Uterus (tissue), 4 donors: ENCODE results near the gene MAPK8IP3. TPM values are rescaled to one million over a fixed set of nuclear protein-coding genes. Genes with fewer than 3 reads are reported as not detected.

Source experiments
- DNase-seq, 2 donors: peaks; one replicate each; pipeline ENCODE4 v3.0.0-alpha.2; 2019 to 2020
- H3K27ac ChIP-seq, 2 donors: fragments of 200-600 bp; sonication (generic); 1 replicate in 1 of 2; 2 replicates in 1 of 2; pipeline ENCODE4 v1.5.1; 2016 to 2018
- H3K27me3 ChIP-seq, 2 donors: fragments of 200-600 bp; sonication (generic); one replicate each; pipeline ENCODE4 v1.5.1; 2018 to 2019; ENCODE audit warnings: control low read depth in 1 of 2
- H3K36me3 ChIP-seq, 2 donors: fragments of 200-600 bp; sonication (generic); one replicate each; pipeline ENCODE4 v1.5.1; 2019; ENCODE audit warnings: control low read depth in 1 of 2
- H3K4me1 ChIP-seq, 2 donors: fragments of 200-600 bp; sonication (generic); one replicate each; pipeline ENCODE4 v1.5.1; 2018 to 2019; ENCODE audit warnings: control low read depth in 1 of 2
- H3K4me3 ChIP-seq, 2 donors: fragments of 200-600 bp; sonication (generic); 1 replicate in 1 of 2; 2 replicates in 1 of 2; pipeline ENCODE4 v1.5.1; 2018 to 2019; ENCODE audit warnings: mild to moderate bottlenecking in 1 of 2
- H3K9me3 ChIP-seq, 2 donors: fragments of 200-600 bp; sonication (generic); one replicate each; pipeline ENCODE4 v1.5.1; 2019; ENCODE audit warnings: control low read depth in 1 of 2
- POLR2A ChIP-seq, 2 donors: fragments of 450-650 bp; IDR thresholded peaks; one replicate each; pipeline ENCODE4 v1.6.1; 2016; ENCODE audit warnings: antibody characterized with exemption in 2 of 2, mild to moderate bottlenecking in 1 of 2, moderate library complexity in 1 of 2
- intact Hi-C: fragments of 100-400 bp; cut with DNase I; formaldehyde crosslinking; loops from one replicate; pipeline ENCODE4 v1.15.1; 2023; ENCODE audit warnings: low total_unique reads
- total RNA-seq, 4 donors: library from RNA; depleted of rRNA in 3 of 4; stranded (reverse); fragments of >200 nt in 3 of 4; gene quantifications; one replicate each; pipeline versions ENCODE4 v1.1.0 to v1.2.4, GENCODE V29; 2014 to 2023
- TF ChIP-seq, protein P1 (sequence below), 4 experiments: fragments of 200-600 bp in 2 of 4; fragments of 450-650 bp in 2 of 4; sonication (generic) in 2 of 4; IDR thresholded peaks; one replicate each; pipeline ENCODE4 v1.5.1; 2016 to 2019; ENCODE audit warnings: antibody characterized with exemption in 4 of 4, mild to moderate bottlenecking in 2 of 4, moderate library complexity in 1 of 4
- donor health status: DM: yes; HTN: yes; CAD: no.

Gene MAPK8IP3
- total RNA-seq, 4 donors from 2014 or later, result 17.4 to 113 (median 77.8) TPM

DNA sequence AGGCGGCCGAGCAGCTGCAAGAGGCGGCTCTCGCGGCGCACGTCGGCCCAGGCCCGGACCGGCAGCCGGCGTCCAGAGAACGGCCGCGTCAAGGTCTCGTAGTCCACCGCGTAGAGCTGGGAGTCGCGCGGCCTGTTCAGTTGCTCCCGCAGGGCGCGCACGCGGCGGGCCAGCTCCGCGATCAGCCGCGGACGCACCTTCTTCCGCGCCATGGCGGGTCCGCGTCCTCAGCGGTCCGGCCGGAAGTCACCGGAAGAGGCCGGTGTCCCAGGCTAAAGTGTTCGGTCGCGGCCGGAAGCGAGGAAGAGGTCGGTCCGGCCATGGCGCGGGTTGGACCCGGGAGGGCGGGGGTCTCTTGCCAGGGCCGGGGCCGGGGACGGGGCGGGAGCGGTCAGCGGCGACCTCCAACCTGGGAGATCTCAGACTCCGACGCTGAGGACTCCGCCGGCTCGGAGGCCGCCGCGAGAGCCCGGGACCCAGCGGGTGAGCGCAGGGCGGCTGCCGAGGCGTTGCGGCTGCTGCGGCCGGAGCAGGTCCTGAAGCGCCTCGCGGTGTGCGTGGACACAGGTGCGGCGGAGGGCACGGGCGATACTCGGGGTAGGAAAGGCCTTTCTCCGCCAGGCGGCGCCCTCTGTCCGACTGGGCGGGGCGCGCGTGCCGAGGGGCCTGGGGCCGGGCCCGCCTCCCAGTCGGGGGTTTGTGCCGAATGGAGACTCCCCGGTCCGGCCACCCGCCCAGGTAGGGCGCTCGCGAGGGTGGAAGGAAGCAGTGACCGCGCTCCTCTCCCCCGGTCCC is 67.1 kb downstream of the MAPK8IP3 start, which contains the start of gene MRPS34:
TSS of gene MRPS34 (minus strand) at position 227 of the 795 bp plus-strand sequence. CDS start at position 212, 15 bp downstream.
- no peaks in the 10 kb centered on the region for H3K36me3 ChIP-seq

DNA sequence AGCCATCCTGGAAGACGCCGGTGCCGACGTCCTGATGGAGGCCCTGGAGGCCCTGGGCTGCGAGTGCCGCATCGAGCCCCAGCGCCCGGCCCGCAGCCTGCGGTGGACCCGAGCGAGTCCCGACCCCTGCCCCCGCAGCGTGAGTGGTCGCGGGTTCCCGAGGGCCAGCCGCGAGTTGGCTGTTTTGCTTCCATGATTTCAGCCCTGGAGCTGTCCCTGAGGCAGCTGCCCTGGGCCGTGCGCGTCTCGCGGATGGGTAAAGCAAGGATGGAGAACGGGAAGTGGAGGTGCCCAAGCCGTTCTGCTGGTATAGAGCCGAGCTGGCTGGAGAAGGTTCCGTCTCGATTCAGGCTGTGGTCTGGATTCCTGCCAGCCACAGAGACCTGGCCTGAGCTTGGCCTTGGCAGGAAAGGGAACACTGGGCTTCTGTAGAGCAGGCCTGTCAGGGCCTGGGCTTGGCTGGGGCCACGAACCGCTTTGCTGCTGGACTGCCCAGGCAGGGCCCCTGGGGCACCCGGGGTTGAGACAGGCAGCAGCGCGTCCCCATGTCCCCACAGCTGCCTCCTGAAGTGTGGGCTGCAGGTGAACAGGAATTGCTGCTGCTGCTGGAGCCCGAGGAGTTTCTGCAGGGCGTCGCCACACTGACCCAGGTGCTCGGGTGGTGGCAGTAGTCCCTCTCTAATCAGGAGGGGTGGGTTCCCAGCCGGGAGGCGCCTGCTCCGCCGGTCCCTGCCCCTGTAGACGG is 67.9 kb downstream of the MAPK8IP3 start:
- Histone ChIP-seq H3K9me3 (no peaks in the 10 kb centered on the region), H3K4me3 (peak overlapping the region; percentile 56 to 87), H3K27me3 (no peaks in the 10 kb centered on the region), H3K27ac (peak overlapping the region; percentile 80 to 87), H3K4me1 (peaks cover 0 to 33% of the 10 kb centered on the region in 2 donors), H3K36me3 (no peaks in the 10 kb centered on the region)
- intact Hi-C loops, result no loop called here
- TF ChIP-seq, protein P1, sequence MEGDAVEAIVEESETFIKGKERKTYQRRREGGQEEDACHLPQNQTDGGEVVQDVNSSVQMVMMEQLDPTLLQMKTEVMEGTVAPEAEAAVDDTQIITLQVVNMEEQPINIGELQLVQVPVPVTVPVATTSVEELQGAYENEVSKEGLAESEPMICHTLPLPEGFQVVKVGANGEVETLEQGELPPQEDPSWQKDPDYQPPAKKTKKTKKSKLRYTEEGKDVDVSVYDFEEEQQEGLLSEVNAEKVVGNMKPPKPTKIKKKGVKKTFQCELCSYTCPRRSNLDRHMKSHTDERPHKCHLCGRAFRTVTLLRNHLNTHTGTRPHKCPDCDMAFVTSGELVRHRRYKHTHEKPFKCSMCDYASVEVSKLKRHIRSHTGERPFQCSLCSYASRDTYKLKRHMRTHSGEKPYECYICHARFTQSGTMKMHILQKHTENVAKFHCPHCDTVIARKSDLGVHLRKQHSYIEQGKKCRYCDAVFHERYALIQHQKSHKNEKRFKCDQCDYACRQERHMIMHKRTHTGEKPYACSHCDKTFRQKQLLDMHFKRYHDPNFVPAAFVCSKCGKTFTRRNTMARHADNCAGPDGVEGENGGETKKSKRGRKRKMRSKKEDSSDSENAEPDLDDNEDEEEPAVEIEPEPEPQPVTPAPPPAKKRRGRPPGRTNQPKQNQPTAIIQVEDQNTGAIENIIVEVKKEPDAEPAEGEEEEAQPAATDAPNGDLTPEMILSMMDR (IDR thresholded peaks at IDR 0.05), result no peak
- TF ChIP-seq POLR2A (IDR thresholded peaks at IDR 0.05), result no peak
- no peak for DNase-seq

More for the DNA sequence above, 67.1 kb downstream of the MAPK8IP3 start, which contains the start of gene MRPS34:
- H3K9me3 ChIP-seq, result no peaks in the 10 kb centered on the region
- intact Hi-C loops, result no loop called here
- no peaks in the 10 kb centered on the region for H3K27me3 ChIP-seq
- peak within 1 kb of the TSS; percentile 56 to 87 for H3K4me3 ChIP-seq
- H3K4me1 ChIP-seq, result peaks cover 0 to 33% of the 10 kb centered on the region in 2 donors
- H3K27ac ChIP-seq, result peak within 1 kb of the TSS; percentile 80 to 87
- TF ChIP-seq, protein P1 (IDR thresholded peaks at IDR 0.05), result peak; percentile 36 to 66 (median 58)
- TF ChIP-seq POLR2A (IDR thresholded peaks at IDR 0.05), result peak; percentile 47 to 62
- DNase-seq, result peak; percentile 68 to 78

DNA sequence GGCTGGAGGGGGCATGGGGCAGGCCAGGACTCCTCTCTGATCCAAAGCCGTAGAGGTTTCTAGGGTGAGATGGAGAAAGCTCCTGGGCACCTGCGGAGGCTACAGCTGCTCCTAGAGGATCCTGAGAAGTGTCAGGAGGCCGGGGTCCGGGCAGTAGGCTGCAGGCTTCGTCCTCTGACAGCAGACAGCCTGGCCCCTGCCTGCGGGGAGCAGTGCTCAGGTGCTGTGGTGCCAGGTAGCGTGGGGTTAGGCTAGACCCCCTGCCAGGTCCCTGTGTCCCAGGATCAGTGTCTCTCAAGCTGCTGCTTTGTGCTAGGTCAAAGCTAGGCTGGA is 68.4 kb downstream of the MAPK8IP3 start:
- H3K27me3 ChIP-seq, result no peaks in the 10 kb centered on the region
- H3K27ac ChIP-seq, result no peak overlapping the region
- no peak overlapping the region for H3K4me3 ChIP-seq
- no peaks in the 10 kb centered on the region for H3K9me3 ChIP-seq
- peaks cover 0 to 33% of the 10 kb centered on the region in 2 donors for H3K4me1 ChIP-seq
- H3K36me3 ChIP-seq, result no peaks in the 10 kb centered on the region
- intact Hi-C loops, result no loop called here
- no peak for DNase-seq
- TF ChIP-seq, protein P1 (IDR thresholded peaks at IDR 0.05), result no peak
- TF ChIP-seq POLR2A (IDR thresholded peaks at IDR 0.05), result no peak

DNA sequence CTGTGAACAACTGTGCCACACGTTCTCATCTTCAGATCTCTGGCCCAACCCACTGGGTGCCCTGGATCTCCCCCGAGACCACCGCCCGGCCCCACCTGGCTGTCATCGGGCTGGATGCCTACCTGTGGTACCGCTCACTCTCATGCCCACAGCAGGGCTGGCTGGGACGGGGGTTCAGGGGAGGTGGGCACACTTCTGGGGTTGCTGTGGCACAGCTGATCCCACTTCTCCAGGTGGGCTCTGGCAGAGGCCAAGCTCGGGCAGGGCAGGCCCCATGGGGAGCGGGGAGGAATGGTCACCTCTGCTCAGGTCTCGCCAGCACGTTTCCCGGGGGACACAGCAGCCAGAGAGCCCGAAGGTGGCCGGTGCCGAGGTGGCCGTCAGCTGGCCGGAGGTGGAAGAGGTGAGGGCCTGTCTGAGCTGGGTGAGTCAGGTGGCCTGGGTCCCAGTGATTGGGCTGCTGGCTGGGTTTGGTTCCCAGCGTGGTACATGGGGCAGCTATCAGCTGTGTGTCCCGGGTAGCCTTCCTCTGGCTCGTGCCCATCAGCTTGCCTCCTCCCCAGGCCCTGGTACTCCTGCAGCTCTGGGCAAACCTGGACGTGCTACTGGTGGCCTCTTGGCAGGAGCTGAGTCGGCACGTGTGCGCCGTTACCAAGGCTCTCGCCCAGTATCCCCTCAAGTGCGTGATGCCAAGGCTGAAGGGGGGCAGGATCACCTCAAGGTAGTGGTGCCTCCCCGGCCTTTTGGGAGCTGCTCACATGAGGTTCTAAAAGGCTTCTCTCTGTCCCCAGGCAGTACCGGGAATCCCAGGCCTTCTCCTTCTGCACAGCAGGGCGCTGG is 69.2 kb downstream of the MAPK8IP3 start:
- TF ChIP-seq, protein P1 (IDR thresholded peaks at IDR 0.05), result no peak
- TF ChIP-seq POLR2A (IDR thresholded peaks at IDR 0.05), result no peak
- Histone ChIP-seq H3K27ac (no peak overlapping the region), H3K4me1 (peaks cover 0 to 25% of the 10 kb centered on the region in 2 donors), H3K4me3 (no peak overlapping the region), H3K9me3 (no peaks in the 10 kb centered on the region), H3K36me3 (no peaks in the 10 kb centered on the region), H3K27me3 (no peaks in the 10 kb centered on the region)
- intact Hi-C loops, result no loop called here
- DNase-seq, result no peak
